ENCODE data around the gene SEPTIN8.

The SEPTIN8 gene

DNA sequence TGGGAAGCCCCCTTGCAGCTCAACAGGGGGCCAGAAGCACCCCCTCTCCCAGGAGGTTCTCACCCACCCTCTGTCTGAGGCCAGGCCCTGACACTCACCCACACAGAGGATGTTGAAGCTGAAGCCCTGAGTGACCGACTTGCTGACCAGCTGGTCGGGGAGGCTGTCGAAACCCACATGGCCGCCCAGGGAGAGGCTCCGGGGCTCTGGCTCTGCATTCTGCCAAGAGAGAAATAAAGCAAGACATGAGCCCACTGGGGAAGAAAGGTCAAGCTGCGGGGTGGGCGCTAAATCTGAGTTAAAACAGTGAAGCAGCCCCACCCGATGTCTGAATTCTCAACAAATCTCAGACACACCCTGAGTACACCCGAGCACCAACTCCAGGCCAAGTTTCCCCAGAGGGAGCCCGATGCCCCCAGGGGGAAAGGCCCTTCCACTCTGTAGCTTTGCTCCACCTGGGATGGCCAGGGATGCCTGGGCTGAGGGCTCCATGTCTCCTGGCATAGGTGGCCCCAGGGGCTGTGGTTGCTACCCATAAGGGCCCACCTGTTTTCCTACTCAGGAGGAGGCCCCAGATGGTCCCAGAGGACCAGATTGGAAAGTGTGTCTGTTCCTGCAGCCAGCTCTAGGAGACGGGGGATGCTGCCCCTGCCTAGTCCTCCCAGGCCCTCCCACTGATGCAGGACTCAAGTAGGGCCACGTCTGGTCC is 11.6 kb downstream of the SEPTIN8 start:
- DNase-seq (ENCODE audit: low read depth in 2 of 3, low spot score in 2 of 3): no peak

DNA sequence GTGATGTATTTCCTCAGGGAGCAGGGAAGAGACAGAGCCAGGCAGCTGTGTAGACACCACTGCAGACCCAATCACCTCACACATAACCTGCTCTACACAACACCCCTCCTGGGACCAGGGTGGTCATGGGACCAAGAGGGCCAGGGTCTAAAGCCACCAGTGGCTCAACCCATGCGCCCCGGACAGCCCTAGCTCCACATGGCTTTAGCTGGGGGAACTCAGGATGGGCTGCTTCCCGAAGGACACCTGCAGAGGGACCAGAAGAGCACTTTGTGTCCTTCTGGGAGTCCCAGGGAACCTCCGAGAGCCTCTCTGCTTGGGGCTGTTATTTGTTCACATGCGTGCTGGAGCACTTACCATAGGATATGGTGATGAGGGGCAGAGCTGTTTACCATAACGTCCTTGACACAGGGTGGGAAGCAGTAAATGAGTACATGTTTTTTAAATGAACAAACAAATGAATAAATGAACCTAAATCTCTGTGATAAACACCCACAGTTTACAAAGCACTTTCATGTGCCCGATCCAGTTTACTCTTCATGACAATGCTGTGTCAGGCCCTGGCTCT is 12.3 kb downstream of the SEPTIN8 start:
- no peak for DNase-seq (ENCODE audit: low read depth in 2 of 3, low spot score in 2 of 3)

DNA sequence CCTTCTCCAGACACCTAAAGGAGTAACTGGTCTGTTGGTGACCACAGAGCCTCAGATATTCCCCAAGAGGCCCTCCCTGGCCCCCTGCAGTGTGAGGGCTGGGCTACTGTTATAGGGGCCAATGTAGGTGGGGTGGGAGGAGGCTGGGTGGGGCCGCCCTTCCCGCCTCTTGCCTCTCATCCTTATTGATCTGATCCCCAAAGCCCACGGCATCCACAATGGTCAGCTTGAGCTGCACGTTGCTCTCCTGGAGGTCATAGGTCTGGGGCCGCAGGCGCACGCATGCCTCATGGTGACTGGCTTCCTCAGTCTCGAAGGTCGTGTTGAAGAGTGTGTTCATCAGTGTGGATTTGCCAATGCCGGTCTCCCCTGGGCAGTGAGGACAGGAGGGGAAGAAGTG is 13.0 kb downstream of the SEPTIN8 start:
- no peak for DNase-seq (ENCODE audit: low read depth in 2 of 3, low spot score in 2 of 3)

DNA sequence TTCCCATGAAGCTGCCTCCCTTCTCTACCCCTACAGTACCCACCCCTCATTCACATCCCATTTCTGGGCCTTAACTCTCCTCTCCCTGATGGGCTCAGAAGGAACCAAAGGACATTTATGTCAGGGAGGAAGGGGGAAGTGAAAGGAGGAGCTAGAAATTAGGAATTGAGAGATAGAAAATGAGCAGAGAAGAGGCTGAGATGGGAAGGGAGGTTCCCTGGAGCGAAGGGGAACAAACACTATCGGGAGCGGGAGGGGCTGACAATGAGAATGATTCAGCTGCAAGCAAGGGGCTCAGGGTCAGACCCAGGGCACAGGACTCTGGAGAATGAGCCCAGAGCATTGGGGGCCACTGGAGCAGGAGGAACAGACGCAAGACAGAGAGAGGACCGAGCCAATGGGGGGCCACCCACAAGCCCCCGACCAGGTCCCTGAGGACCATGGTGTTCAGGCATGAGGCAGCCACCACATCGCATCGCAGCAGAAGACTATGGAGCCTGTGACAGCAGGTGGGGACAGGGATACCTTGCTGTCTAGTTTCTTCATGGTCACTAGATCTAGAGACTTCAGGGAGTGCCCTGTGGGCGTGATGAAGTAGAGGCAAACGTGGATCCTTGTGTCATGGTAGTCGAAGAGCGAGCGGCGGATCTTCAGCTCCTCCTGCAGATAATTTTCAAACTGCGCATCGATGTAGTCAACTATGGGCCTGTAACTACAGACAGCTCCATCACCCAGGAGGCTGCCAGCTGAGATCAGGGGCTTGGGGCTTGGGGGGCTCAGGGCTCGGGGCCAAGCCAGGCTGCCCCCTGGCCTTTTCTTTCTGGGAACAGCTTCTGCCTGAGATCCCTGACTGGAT is 13.6 kb downstream of the SEPTIN8 start:
- no peak for DNase-seq (ENCODE audit: low read depth in 2 of 3, low spot score in 2 of 3)

DNA sequence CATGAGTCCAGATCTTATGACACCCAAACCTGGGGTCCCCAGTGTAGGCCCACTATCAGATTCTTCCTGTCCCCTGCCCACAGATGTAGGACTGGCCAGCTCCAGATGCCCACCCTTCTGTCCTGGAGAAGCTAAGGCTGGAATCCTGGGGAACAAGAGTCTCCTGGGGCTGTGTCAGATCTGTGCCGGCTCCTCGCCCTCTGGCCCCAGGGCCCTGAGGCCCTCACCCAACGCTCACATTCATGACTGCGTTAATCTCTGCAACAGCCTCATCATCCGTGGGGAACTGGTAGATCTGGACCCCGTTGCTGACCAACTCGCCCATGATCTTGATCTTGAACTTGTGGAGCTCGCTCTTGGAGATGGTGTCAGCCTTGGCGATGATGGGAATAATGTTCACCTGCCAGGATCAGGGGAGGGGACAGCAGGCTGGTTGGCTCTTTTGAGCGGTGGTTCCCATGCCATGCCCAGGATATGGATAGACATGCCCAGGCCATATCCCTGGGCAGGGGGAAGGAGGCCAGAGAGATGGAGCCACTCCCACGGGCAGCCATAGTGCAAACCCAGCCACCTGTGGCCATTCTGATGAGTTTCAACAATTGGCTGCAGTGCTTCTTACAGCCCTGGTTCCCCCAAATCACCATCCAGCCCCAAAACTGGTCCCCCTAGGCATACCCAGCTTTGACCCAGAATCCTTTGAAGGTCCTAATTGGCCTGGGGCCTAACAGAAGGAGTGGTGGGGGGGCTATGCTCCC is 14.6 kb downstream of the SEPTIN8 start:
- DNase-seq (ENCODE audit: low read depth in 2 of 3, low spot score in 2 of 3): no peak

- DNase-seq (ENCODE audit: low read depth in 2 of 3, low spot score in 2 of 3): no peak
Measured at GRCh38 chr5:132761321-132762240, 15.5 kb downstream of the SEPTIN8 start.

- DNase-seq (ENCODE audit: low read depth in 2 of 3, low spot score in 2 of 3): no peak
Measured at GRCh38 chr5:132760601-132761317, 16.3 kb downstream of the SEPTIN8 start.

GRCh38 chr5:132760049-132760420 is 17.0 kb downstream of the SEPTIN8 start:
- DNase-seq (ENCODE audit: low read depth in 2 of 3, low spot score in 2 of 3): no peak

- no peak for DNase-seq (ENCODE audit: low read depth in 2 of 3, low spot score in 2 of 3)
Measured at GRCh38 chr5:132759114-132760048, 17.7 kb downstream of the SEPTIN8 start.

GRCh38 chr5:132758451-132758850 is 18.6 kb downstream of the SEPTIN8 start:
- no peak for DNase-seq (ENCODE audit: low read depth in 2 of 3, low spot score in 2 of 3)

- DNase-seq (ENCODE audit: low read depth in 2 of 3, low spot score in 2 of 3): no peak
Measured at GRCh38 chr5:132756542-132756941, 20.5 kb downstream of the SEPTIN8 start.

- no peak for DNase-seq (ENCODE audit: low read depth in 2 of 3, low spot score in 2 of 3)
Measured at GRCh38 chr5:132754947-132755346, 22.1 kb downstream of the SEPTIN8 start.

DNA sequence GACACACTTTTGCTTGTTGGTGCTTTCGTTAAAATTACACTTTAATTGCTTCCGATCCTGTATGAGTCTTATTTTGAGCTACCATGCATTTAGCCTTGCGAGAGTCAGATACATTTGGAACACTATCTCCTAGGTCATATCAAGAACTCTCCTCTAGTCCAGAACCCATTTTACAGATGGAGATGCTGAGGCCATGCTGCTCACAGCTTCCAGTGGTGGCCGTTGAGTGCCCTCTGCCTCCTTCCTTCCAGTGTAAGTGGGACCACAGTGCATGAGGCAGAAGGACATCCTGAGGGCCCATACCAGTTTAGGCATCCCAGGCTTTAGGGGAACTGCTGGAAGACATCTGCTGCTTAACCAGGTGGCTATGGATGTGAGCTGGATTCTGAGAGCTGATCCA is 22.9 kb downstream of the SEPTIN8 start:
- no peak for DNase-seq (ENCODE audit: low read depth in 2 of 3, low spot score in 2 of 3)

- DNase-seq (ENCODE audit: low read depth in 2 of 3, low spot score in 2 of 3): no peak
Measured at GRCh38 chr5:132753135-132753987, 23.7 kb downstream of the SEPTIN8 start.

DNA sequence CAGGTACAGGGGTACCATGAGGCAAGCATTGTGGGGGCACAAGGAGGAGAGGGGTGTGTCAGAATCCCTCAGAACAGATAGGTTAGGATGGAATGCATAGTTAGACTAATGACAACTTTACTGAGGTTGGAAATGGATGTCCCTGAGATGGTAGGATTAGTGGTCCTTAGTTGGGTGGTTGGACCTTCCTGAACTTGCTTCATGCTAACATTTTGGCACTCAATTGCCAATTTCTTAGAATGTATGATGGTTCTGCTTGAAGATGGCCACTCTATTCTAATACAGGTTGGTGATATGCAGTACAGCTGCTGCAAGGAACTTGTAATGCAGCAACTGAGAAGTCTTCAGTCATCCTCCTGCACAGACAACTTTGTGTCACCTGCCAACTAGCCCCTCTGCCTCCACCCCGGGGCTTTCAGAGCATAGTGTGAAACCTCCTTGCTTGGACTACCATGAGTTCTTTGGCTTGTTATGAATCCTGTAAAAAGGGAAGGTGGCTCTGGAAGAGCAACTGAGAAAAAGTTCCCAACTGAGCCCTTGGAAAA is 24.4 kb downstream of the SEPTIN8 start:
- DNase-seq (ENCODE audit: low read depth in 2 of 3, low spot score in 2 of 3): no peak

DNA sequence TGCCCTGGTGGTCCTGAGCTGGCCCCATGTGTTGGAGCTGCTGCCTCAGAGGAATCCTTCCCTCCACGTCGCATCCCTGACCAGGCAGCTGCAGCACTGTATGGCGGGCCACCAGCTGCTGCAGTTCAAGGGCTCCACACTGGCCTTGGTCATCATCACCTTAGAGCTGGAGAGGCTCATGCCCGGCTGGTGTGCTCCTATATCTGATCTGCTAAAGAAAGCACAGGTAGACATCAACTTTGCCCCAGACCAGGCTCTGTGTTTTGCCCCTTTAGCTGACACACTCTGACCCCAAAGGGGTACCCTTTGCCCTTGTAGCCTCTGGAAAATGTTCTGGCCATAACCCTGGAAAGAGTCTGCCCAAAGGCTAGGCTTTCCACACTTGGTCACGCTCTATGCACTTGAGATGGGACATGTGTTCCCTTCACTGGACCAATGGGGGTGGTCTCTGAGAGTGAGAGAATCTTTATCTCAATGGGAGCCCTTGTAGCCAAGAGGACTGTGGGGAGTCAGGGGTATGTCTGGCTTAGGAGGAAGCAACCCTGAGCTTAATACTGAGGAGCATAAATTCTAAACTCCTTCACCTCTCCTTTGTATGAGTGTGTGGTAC is 25.0 kb downstream of the SEPTIN8 start:
- DNase-seq (ENCODE audit: low read depth in 2 of 3, low spot score in 2 of 3): no peak

GRCh38 chr5:132751444-132751843 is 25.6 kb downstream of the SEPTIN8 start:
- DNase-seq (ENCODE audit: low read depth in 2 of 3, low spot score in 2 of 3): no peak
